ENCODE results near the gene STON2. TPM values are rescaled to one million over a fixed set of nuclear protein-coding genes. Genes with fewer than 3 reads are reported as not detected.
A peak's percentile ranks its signal among the peaks of the same experiment; 100 is the strongest.

Gene STON2
- total and polyA plus RNA-seq, 7 donors, result 4.8 to 147 (median 37.4) TPM

DNA sequence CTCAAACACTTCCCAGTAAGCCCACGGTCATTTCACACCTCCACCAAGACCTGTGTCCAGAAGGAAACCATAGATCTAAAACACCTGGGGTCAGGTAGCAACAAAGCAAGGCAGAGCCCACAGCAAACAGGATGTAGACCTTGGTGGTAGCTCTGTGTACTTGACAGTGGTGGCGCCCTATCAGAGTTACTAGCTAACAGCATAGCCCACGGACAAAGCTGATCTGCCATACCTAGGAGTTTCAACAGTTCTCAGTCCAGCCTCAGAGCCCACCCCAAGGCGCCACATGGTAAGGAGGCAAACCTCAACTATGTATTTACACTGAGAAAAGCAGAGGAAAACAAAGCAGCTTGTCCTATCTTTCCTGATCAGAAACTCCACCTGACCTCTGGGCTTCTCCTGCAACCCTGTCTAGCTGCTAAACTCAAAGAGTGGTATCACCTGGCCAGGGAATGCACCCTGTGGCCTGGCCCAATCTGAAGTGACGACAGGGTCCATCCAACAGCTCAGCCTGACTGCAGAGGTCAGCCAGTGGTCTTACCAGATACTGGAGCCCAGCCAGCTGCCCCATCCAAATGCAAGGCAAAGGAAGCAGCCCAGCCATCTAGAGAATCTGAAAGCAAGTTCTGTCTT, 46.3 kb downstream of the STON2 start:
- TF ChIP-seq, protein P1, sequence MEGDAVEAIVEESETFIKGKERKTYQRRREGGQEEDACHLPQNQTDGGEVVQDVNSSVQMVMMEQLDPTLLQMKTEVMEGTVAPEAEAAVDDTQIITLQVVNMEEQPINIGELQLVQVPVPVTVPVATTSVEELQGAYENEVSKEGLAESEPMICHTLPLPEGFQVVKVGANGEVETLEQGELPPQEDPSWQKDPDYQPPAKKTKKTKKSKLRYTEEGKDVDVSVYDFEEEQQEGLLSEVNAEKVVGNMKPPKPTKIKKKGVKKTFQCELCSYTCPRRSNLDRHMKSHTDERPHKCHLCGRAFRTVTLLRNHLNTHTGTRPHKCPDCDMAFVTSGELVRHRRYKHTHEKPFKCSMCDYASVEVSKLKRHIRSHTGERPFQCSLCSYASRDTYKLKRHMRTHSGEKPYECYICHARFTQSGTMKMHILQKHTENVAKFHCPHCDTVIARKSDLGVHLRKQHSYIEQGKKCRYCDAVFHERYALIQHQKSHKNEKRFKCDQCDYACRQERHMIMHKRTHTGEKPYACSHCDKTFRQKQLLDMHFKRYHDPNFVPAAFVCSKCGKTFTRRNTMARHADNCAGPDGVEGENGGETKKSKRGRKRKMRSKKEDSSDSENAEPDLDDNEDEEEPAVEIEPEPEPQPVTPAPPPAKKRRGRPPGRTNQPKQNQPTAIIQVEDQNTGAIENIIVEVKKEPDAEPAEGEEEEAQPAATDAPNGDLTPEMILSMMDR (IDR thresholded peaks at IDR 0.05), result no peak
- WGBS, 3 donors, result 70 to 82% (median 76%) methylated on average over 5 of the region's 5 CpGs
- Histone ChIP-seq H3K27me3 (ENCODE audit: insufficient read depth in 3 of 3, low read length in 2 of 3) (no peaks in the 10 kb centered on the region), H3K4me3 (no peak overlapping the region), H3K9me3 (peaks cover 8% of the 10 kb centered on the region), H3K36me3 (ENCODE audit: insufficient read depth in 1 of 2, low read depth in 1 of 2) (no peaks in the 10 kb centered on the region), H3K27ac (no peak overlapping the region), H3K4me1 (no peaks in the 10 kb centered on the region)
- intact Hi-C loops (cut with DNase I), result no loop called here
- no peak for ATAC-seq
- DNase-seq, result no peak

DNA sequence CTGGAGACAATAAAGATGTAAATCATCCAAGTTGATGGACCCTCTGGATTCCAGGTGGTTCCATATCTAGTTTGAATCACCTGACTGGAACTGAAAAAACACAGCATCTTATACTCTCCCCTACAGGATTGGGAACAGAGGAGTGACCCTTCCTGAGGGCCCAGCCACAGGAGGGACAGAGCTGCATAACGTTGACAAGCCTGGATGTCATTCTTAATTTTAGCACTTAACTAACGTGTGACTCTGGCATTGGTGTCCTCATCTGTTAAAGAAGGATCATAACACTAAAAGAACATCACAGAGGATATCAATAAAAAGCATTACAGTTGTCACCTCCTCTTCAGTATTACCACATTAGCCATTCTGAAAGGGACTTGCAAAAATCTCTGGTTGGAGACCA, 47.7 kb downstream of the STON2 start:
- TF ChIP-seq, protein P1 (IDR thresholded peaks at IDR 0.05), result no peak
- intact Hi-C loops (cut with DNase I), result no loop called here
- H3K36me3 ChIP-seq (ENCODE audit: insufficient read depth in 1 of 2, low read depth in 1 of 2), result no peaks in the 10 kb centered on the region
- DNase-seq (no peak), ATAC-seq (peak; percentile 33 to 82 (median 72))
- H3K4me1 ChIP-seq, result no peaks in the 10 kb centered on the region
- H3K27me3 ChIP-seq (ENCODE audit: insufficient read depth in 3 of 3, low read length in 2 of 3), result no peaks in the 10 kb centered on the region
- no peak overlapping the region for H3K4me3 ChIP-seq
- WGBS, 3 donors, result 26 to 42% (median 29%) methylated on average over 2 of the region's 2 CpGs
- no peak overlapping the region for H3K27ac ChIP-seq
- H3K9me3 ChIP-seq, result peaks cover 8% of the 10 kb centered on the region

DNA sequence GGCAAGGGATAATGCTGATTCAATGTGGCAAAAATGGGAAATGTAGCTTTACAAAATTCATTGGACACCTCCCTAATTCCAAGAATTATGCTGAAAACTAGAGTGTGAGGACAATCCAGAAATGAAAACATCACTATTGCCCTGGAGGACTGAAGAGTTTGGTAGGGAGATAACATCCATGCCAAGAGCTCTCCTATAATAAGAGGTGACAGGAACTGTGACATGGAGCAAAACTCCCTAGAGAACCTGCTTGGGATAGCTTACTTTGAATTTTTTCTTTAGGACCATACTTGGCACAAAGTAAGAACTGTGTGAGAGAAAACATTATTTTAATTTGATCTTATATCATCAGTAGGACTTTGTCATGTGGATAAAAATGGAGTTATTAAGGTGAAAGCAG, 48.9 kb downstream of the STON2 start:
- intact Hi-C loops (cut with DNase I), result no loop called here
- no peak for ATAC-seq
- Histone ChIP-seq H3K4me3 (no peak overlapping the region), H3K36me3 (ENCODE audit: insufficient read depth in 1 of 2, low read depth in 1 of 2) (no peaks in the 10 kb centered on the region), H3K27ac (no peak overlapping the region), H3K4me1 (peaks cover 4% of the 10 kb centered on the region), H3K9me3 (peaks cover 8% of the 10 kb centered on the region), H3K27me3 (ENCODE audit: insufficient read depth in 3 of 3, low read length in 2 of 3) (no peaks in the 10 kb centered on the region)
- DNase-seq, result no peak
- TF ChIP-seq, protein P1 (IDR thresholded peaks at IDR 0.05), result no peak

DNA sequence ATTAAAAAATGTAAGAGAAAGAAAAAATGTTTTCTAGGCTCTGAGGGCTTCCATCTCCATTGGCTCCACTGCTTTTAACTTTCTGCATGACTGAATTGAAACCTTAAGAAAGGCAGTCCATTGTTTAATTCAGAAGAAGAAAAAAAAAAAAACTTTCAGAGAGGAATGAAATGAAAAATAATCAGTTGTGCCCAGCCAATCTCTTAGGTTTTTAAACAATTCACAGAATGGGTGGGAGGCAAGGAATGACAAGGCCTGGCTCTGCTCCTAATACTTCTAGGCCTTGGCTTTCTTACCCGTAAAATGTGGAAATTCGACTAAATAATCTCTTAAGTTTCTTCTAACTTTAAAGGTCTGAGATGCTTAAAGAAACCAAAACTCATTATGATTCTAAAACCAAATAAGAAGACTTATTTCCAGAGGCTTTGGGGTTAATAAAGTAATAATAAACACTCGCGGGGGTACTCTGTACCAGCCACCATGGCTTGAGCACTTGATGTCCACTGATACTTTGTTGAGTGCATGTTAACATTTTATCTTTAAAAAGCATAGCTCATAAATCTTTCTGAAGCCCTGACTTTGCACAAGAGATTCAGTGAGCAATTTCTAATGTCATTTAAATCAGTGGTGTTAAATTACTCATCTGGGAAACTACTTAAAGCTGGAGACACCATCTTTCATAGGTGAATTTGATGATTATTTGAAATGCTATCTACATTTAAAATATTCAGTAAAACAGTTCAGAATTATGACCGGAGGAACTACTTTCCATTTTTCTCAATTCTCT, 49.6 kb downstream of the STON2 start:
- TF ChIP-seq, protein P1 (IDR thresholded peaks at IDR 0.05), result no peak
- no peaks in the 10 kb centered on the region for H3K27me3 ChIP-seq (ENCODE audit: insufficient read depth in 3 of 3, low read length in 2 of 3)
- DNase-seq (no peak), ATAC-seq (no peak)
- H3K27ac ChIP-seq, result no peak overlapping the region
- 39 to 50% (median 45%) methylated on average over 5 of the region's 5 CpGs for WGBS, 3 donors
- intact Hi-C loops (cut with DNase I), result no loop called here
- H3K36me3 ChIP-seq (ENCODE audit: insufficient read depth in 1 of 2, low read depth in 1 of 2), result no peaks in the 10 kb centered on the region
- H3K4me1 ChIP-seq, result peaks cover 4% of the 10 kb centered on the region
- H3K4me3 ChIP-seq, result no peak overlapping the region
- peaks cover 8% of the 10 kb centered on the region for H3K9me3 ChIP-seq
